H1 (cell line): ENCODE measurements around the gene LRRC28. TPM values are rescaled to one million over a fixed set of nuclear protein-coding genes. Genes with fewer than 3 reads are reported as not detected.

Experiments used
- CTCF ChIA-PET: fragments of 300-600 bp; sonication (Branson Sonifier 250); formaldehyde crosslinking; loops from one replicate; lab custom pipeline; 2021; ENCODE audit not compliant: partially characterized antibody; lab: Charles Lee
- POLR2A ChIA-PET: fragments of 300-600 bp; sonication (Branson Sonifier 250); formaldehyde crosslinking; loops from one replicate; lab custom pipeline; 2021; ENCODE audit warnings: inconsistent platforms; ENCODE audit not compliant: partially characterized antibody; lab: Charles Lee
- DNase-seq, 2 experiments: peaks; one replicate each; pipeline versions ENCODE4 v3.0.0 to v3.0.0-alpha.2; 2010 to 2022; ENCODE audit warnings: low spot score in 2 of 2, low read depth in 1 of 2, mixed read lengths in 1 of 2
- FAIRE-seq: peaks from 2 replicates; lab custom pipeline; 2011; peaks lifted over from hg19 to GRCh38; lab: Jason Lieb, UNC
- H2AFZ ChIP-seq: 2 replicates; pipeline ENCODE4 v1.8.1; 2012; ENCODE audit warnings: low read length, inconsistent platforms
- H2AK5ac ChIP-seq: 2 replicates; pipeline ENCODE4 v1.6.1; 2013; ENCODE audit warnings: low read depth, low read length
- H2BK120ac ChIP-seq: replicated peaks from 2 replicates; pipeline ENCODE3; 2013; ENCODE audit warnings: low read depth, low read length, inconsistent platforms
- H2BK12ac ChIP-seq: 2 replicates; pipeline ENCODE4 v1.6.1; 2013; ENCODE audit warnings: low read depth, low read length
- H2BK15ac ChIP-seq: 2 replicates; pipeline ENCODE4 v1.6.1; 2013; ENCODE audit warnings: low read length
- H2BK20ac ChIP-seq: 2 replicates; pipeline ENCODE4 v1.6.1; 2013; ENCODE audit warnings: low read length
- H2BK5ac ChIP-seq: 2 replicates; pipeline ENCODE4 v1.6.1; 2013; ENCODE audit warnings: low read depth, low read length
- H3K14ac ChIP-seq: 2 replicates; pipeline ENCODE4 v1.6.1; 2013; ENCODE audit warnings: inconsistent platforms; ENCODE audit not compliant: insufficient read length
- H3K18ac ChIP-seq: 2 replicates; pipeline ENCODE4 v1.6.1; 2013; ENCODE audit warnings: low read length; ENCODE audit errors: extremely low read depth
- H3K23ac ChIP-seq: 2 replicates; pipeline ENCODE4 v1.6.1; 2013; ENCODE audit warnings: inconsistent platforms; ENCODE audit not compliant: insufficient read length
- H3K23me2 ChIP-seq: 2 replicates; pipeline ENCODE4 v1.6.1; 2013; ENCODE audit warnings: low read depth, low read length
- H3K27ac ChIP-seq: 2 replicates; pipeline ENCODE4 v1.6.1; 2011; ENCODE audit warnings: low read depth, low read length, inconsistent platforms
- H3K27me3 ChIP-seq, 4 experiments: replicated peaks in 1 of 4; 1 replicate in 1 of 4; 2 replicates in 3 of 4; pipeline versions ENCODE4 v1.6.1 to v1.8.1; 2011 to 2013; ENCODE audit warnings: low read length in 3 of 4, mild to moderate bottlenecking in 3 of 4, inconsistent platforms in 2 of 4, mixed read lengths in 2 of 4, moderate library complexity in 1 of 4; ENCODE audit not compliant: control insufficient read depth in 3 of 4, insufficient read depth in 3 of 4; ENCODE audit errors: extremely low read depth in 1 of 4
- H3K36me3 ChIP-seq, 4 experiments: 2 replicates each; pipeline versions ENCODE4 v1.6.1 to v1.8.1; 2011 to 2013; ENCODE audit warnings: mild to moderate bottlenecking in 4 of 4, low read length in 3 of 4, moderate library complexity in 2 of 4, control low read depth in 1 of 4, inconsistent platforms in 1 of 4; ENCODE audit not compliant: insufficient read depth in 4 of 4, control insufficient read depth in 2 of 4
- H3K4ac ChIP-seq: replicated peaks from 2 replicates; pipeline ENCODE3; 2013; ENCODE audit warnings: low read length, low read depth, mixed read lengths, inconsistent platforms; ENCODE audit not compliant: insufficient read length
- H3K4me1 ChIP-seq, 4 experiments: replicated peaks in 1 of 4; 1 replicate in 1 of 4; 2 replicates in 3 of 4; pipeline versions ENCODE4 v1.6.1 to v1.8.1; 2011 to 2013; ENCODE audit warnings: low read length in 3 of 4, inconsistent platforms in 2 of 4, mixed read lengths in 1 of 4; ENCODE audit not compliant: insufficient read depth in 4 of 4, control insufficient read depth in 3 of 4
- H3K4me2 ChIP-seq, 2 experiments: 2 replicates each; pipeline versions ENCODE4 v1.6.1 to v1.8.1; 2011 to 2013; ENCODE audit warnings: low read depth in 2 of 2, low read length in 2 of 2, control low read depth in 1 of 2, inconsistent platforms in 1 of 2, mild to moderate bottlenecking in 1 of 2; ENCODE audit not compliant: insufficient read depth in 1 of 2
- H3K4me3 ChIP-seq, 4 experiments: fragments of 200-600, 300-600 bp in 1 of 4; sonication (generic), shearing (Covaris generic), sonication (Bioruptor Twin) in 1 of 4; 2 replicates each; pipeline versions ENCODE4 v1.5.1 to v1.8.1; 2011 to 2016; ENCODE audit warnings: low read length in 4 of 4, low read depth in 3 of 4, control low read depth in 2 of 4, inconsistent platforms in 2 of 4, mild to moderate bottlenecking in 2 of 4, mixed read lengths in 1 of 4, moderate library complexity in 1 of 4; ENCODE audit not compliant: insufficient read depth in 2 of 4; ENCODE audit errors: extremely low read depth in 1 of 4
- H3K56ac ChIP-seq: replicated peaks from 2 replicates; pipeline ENCODE3; 2013; ENCODE audit warnings: low read depth, mild to moderate bottlenecking, mixed read lengths, low read length, inconsistent platforms; ENCODE audit not compliant: insufficient read length
- H3K79me1 ChIP-seq: 2 replicates; pipeline ENCODE4 v1.6.1; 2013; ENCODE audit warnings: low read depth, low read length, control low read depth
- H3K79me2 ChIP-seq, 2 experiments: 2 replicates each; pipeline versions ENCODE4 v1.6.1 to v1.8.1; 2012 to 2013; ENCODE audit warnings: low read length in 2 of 2, mild to moderate bottlenecking in 2 of 2, inconsistent platforms in 1 of 2; ENCODE audit not compliant: insufficient read depth in 2 of 2, control insufficient read depth in 1 of 2
- H3K9ac ChIP-seq, 4 experiments: replicated peaks in 1 of 4; 1 replicate in 1 of 4; 2 replicates in 3 of 4; pipeline versions ENCODE4 v1.6.1 to v1.8.1; 2011 to 2013; ENCODE audit warnings: low read depth in 3 of 4, low read length in 3 of 4, control low read depth in 2 of 4, mild to moderate bottlenecking in 2 of 4, moderate library complexity in 2 of 4, inconsistent platforms in 1 of 4; ENCODE audit errors: extremely low read depth in 1 of 4
- H3K9me3 ChIP-seq, 2 experiments: 2 replicates each; pipeline versions ENCODE4 v1.6.1 to v1.8.1; 2012 to 2013; ENCODE audit warnings: mild to moderate bottlenecking in 2 of 2, moderate library complexity in 2 of 2, control low read depth in 1 of 2, inconsistent platforms in 1 of 2, low read depth in 1 of 2, low read length in 1 of 2, mixed read lengths in 1 of 2; ENCODE audit not compliant: insufficient read depth in 2 of 2
- H4K20me1 ChIP-seq, 2 experiments: replicated peaks in 1 of 2; 2 replicates each; pipeline versions ENCODE3 to v1.8.1; 2011 to 2013; ENCODE audit warnings: inconsistent platforms in 2 of 2, low read length in 2 of 2, mild to moderate bottlenecking in 1 of 2; ENCODE audit not compliant: insufficient read depth in 2 of 2, control insufficient read depth in 1 of 2
- H4K5ac ChIP-seq: 2 replicates; pipeline ENCODE4 v1.6.1; 2013; ENCODE audit warnings: low read length, low read depth, mixed read lengths, inconsistent platforms; ENCODE audit not compliant: insufficient read length
- H4K8ac ChIP-seq: 2 replicates; pipeline ENCODE4 v1.8.0; 2013; ENCODE audit warnings: mild to moderate bottlenecking, moderate library complexity, low read length, inconsistent platforms; ENCODE audit not compliant: insufficient read depth; ENCODE audit errors: extremely low read depth
- H4K91ac ChIP-seq: replicated peaks from 2 replicates; pipeline ENCODE3; 2013; ENCODE audit warnings: low read length, mixed read lengths, inconsistent platforms; ENCODE audit not compliant: insufficient read length
- SP1 ChIP-seq: IDR thresholded peaks from 2 replicates; pipeline ENCODE4 v1.6.1; 2011; ENCODE audit warnings: low read depth, low read length
- TAF1 ChIP-seq: IDR thresholded peaks from 2 replicates; pipeline ENCODE4 v1.6.1; 2011; ENCODE audit warnings: mild to moderate bottlenecking, low read depth, low read length
- TBP ChIP-seq: IDR thresholded peaks from 2 replicates; pipeline ENCODE4 v1.6.1; 2011; ENCODE audit warnings: low read depth, low read length, improper control_type of control experiment
- YY1 ChIP-seq: IDR thresholded peaks from 2 replicates; pipeline ENCODE4 v1.6.1; 2011; ENCODE audit warnings: low read depth, mild to moderate bottlenecking, low read length
- WGBS, 2 experiments: shearing (Covaris generic) in 1 of 2; methylation state at CpG; one replicate each; pipeline versions ENCODE4 v1.1.6 to v1.1.7; 2013 to 2015; ENCODE audit warnings: low lambda C conversion rate in 2 of 2, mixed read lengths in 2 of 2, inconsistent platforms in 1 of 2, low coverage in 1 of 2, missing lambda C conversion rate in 1 of 2; ENCODE audit not compliant: insufficient replicate concordance in 2 of 2, insufficient coverage in 1 of 2, insufficient read length in 1 of 2; ENCODE audit errors: extremely low coverage in 1 of 2, missing lambda C conversion rate in 1 of 2; 5-methylcytosine and 5-hydroxymethylcytosine counted together
- polyA plus RNA-seq, 7 experiments: library from polyadenylated mRNA; depleted of rRNA in 3 of 7; stranded (reverse) in 5 of 7; unstranded in 2 of 7; fragments of >200 nt in 5 of 7; fragments of 200-250 nt in 2 of 7; gene quantifications; 1 replicate in 5 of 7; 2 replicates in 1 of 7; 4 replicates in 1 of 7; pipeline versions ENCODE4 v1.2.1 to v1.2.3, GENCODE V29; 2011 to 2013; ENCODE audit warnings: missing spikeins in 2 of 7, mixed read lengths in 2 of 7
- total RNA-seq: library from RNA; stranded (reverse); fragmentation: NEBNext Ultra II Directional; extraction: Animal tissue kit (Norgen Biotek cat#: 25700); gene quantifications from 2 replicates; pipeline ENCODE4 v1.2.1, GENCODE V29; 2021

LRRC28 gene
- total and polyA plus RNA-seq, 2 of the 8 experiments (the other 6 are each of a cell fraction or from before 2014, with no cell fraction given) = 20.2 to 23.3 TPM

GRCh38 chr15:99421172-99421656, 169.9 kb downstream of the LRRC28 start:
- FAIRE-seq (no peak), DNase-seq (peak in 1 of 2 experiments; percentile 43)
- H3K23ac ChIP-seq = no peak overlapping the region
- H3K9ac ChIP-seq = 0 out of 7 replicates have a peak overlapping the region, but pooled peaks of 1 of the 4 experiments have one; percentile 18
- POLR2A ChIA-PET = interaction anchor here (1.2 kb wide), 1 partner anchor 9 kb away, joined by 3 read pairs; no protein-coding TSS in a partner anchor
- H2AK5ac ChIP-seq = no peak overlapping the region
- no peak overlapping the region for H2BK120ac ChIP-seq
- H3K79me2 ChIP-seq = no peaks in the 10 kb centered on the region
- no peak overlapping the region for H2BK20ac ChIP-seq
- peaks cover 0 to 2% (median 0%) of the 10 kb centered on the region in 4 experiments; a peak in 1 of 7 replicates for H3K4me1 ChIP-seq
- no peak overlapping the region for H2BK5ac ChIP-seq
- no peak overlapping the region; a peak in 1 of 4 replicates for H3K4me2 ChIP-seq
- H3K14ac ChIP-seq = no peak overlapping the region
- H3K23me2 ChIP-seq = no peaks in the 10 kb centered on the region
- no peak overlapping the region for H4K91ac ChIP-seq
- no peak overlapping the region for H4K5ac ChIP-seq
- no peak overlapping the region for H4K8ac ChIP-seq
- H2BK12ac ChIP-seq = no peak overlapping the region
- no peak overlapping the region for H2BK15ac ChIP-seq
- no peak overlapping the region for H3K4me3 ChIP-seq
- H3K36me3 ChIP-seq = no peaks in the 10 kb centered on the region
- H3K4ac ChIP-seq = no peak overlapping the region
- H2AFZ ChIP-seq = no peak overlapping the region
- no peaks in the 10 kb centered on the region for H3K9me3 ChIP-seq
- no peaks in the 10 kb centered on the region for H3K79me1 ChIP-seq
- WGBS, 2 experiments = 76% methylated on average over 6 of the region's 6 CpGs; no CpG with 5 or more reads in 1 of the 2 experiments
- CTCF ChIA-PET = interaction anchor here (0.8 to 1.3 kb wide), 2 partner anchors 14 to 30 kb away, joined by 3 to 5 read pairs; no protein-coding TSS in a partner anchor
- H4K20me1 ChIP-seq = no peaks in the 10 kb centered on the region
- no peak overlapping the region; the same call in 1 of the 2 replicates for H3K18ac ChIP-seq
- no peak overlapping the region for H3K56ac ChIP-seq
- no peak overlapping the region for H3K27ac ChIP-seq
- H3K27me3 ChIP-seq = no peaks in the 10 kb centered on the region
- TF ChIP-seq YY1 (0 out of 2 replicates have a peak, but pooled peaks have one; percentile 30), SP1 (no peak), TBP (0 out of 2 replicates have a peak, but pooled peaks have one; percentile 17), TAF1 (0 out of 2 replicates have a peak, but pooled peaks have one; percentile 21)
